HG03060 (cell line): Measurements from ENCODE around the gene PYGB.
"Not testable (repeated sequence)": the region's sequence is repeated elsewhere in the genome, so short reads cannot be mapped to it uniquely, and the experiment has no call there.

Experiments
- ATAC-seq: cut with Tn5 transposase; IDR thresholded peaks from one replicate; pipeline ENCODE4 v1.9.1; 2021; ENCODE audit warnings: low read depth, moderate number of reproducible peaks; ENCODE audit not compliant: unreplicated experiment

Gene PYGB

GRCh38 chr20:25323496-25324246 lies 75.8 kb downstream of the PYGB start:
- ATAC-seq = no peak

DNA sequence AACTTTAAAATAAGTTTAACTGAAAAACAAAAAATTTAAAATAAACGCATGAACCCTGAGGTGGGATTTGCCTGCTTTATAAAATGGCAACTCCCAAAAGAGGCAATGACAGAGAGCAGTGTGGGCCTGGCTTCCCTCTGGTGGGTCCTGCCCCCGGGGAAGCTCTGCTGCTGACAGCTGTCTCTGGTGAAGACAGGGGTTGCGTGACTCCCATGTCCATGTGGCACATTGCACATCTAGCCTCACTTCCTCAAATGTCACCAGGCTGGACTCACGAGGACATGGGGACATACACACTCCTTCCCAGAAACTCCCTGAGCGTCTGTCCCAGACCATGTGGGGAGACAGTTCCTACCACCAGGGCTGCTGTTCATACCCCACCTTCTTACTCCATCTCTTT lies 76.5 kb downstream of the PYGB start:
- no peak for ATAC-seq

GRCh38 chr20:25325073-25325472 lies 77.2 kb downstream of the PYGB start:
- no peak for ATAC-seq

DNA sequence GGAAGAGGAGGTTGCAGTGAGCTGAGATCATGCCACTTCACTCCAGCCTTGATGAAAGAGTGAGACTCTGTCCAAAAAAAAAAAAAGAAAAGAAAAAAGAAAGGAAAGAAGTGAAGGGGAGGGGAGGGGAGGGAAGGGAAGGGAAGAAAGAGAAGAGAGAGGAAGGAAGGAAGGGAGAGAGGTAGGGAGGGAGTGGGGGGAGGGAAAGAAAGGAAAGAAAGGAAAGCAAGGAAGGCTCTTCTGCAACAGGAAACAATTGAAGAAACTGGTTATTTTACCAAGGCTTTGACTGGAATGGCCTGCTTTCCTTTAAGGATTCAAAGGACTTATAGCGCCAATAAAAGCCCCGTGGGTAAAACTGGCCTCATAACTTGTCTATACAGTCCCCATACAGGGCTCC lies 78.1 kb downstream of the PYGB start:
- ATAC-seq = no peak

GRCh38 chr20:25327521-25328235 lies 79.8 kb downstream of the PYGB start:
- ATAC-seq = no peak

DNA sequence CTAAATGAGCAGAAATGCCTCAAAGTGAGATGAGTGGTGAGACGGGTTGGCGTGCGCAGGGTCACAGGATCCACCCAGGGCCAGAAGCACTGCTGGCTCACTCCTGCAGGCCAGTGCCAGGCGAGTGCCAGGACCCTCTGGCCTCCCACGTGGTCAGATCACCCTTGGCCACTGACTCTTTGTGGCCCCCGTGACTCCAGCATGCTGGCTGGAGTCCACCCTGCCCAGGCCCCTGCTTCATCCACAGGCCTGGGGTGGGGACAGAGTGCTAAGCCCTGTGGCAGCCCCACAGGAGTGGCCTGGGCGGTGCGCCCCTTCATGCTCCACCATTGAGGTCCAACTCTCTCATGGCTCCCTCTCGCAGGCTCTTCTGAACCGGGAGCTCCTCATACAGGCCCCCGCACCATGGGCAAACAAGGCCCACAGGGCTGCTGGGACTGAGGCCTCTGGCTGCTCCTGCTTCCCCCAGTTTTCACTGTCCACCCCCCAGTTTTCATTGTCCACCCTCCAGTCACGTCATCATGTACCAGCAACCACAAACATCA lies 81.1 kb downstream of the PYGB start:
- no peak for ATAC-seq

GRCh38 chr20:25334972-25335371 lies 87.1 kb downstream of the PYGB start:
- not testable (repeated sequence) for ATAC-seq

DNA sequence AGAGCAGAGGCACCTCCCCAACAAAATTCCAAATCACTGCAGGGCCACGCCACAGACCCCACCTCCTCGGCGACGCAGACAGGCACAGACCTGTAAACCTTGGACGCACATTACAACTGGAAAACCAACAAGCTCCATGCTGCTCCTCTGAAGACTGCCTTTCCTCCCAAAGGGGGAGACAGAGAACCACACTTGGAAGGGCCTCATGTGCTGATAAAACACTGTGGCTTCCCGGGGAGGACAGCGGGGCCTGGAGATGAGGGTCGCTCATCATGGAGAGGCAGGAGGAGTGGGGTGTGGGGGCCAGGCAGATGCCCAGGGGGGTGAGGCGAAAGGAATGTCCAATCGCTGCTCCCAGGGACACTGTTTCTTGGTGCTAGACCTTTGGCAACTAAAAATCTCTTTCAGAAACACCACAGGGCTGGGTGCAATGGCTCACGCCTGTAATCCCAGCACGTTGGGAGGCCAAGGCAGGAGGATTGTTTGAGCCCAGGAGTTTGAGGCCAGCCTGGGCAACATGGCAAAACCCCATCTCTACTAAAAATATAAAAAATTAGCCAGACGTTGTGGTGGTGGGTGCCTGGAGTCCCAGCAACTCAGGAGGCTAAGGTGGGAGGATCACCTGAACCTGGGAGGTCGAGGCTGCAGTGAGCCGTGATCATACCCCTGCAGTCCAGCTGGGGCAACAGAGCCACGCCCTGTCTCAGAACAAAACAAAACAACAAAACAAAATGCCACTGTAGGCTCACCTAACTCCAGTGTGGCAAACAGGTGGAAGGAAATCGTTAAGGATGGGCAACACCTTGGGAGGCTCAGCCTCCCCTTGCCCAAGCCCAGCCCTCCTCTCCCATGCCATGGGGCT lies 88.9 kb downstream of the PYGB start:
- no peak for ATAC-seq

DNA sequence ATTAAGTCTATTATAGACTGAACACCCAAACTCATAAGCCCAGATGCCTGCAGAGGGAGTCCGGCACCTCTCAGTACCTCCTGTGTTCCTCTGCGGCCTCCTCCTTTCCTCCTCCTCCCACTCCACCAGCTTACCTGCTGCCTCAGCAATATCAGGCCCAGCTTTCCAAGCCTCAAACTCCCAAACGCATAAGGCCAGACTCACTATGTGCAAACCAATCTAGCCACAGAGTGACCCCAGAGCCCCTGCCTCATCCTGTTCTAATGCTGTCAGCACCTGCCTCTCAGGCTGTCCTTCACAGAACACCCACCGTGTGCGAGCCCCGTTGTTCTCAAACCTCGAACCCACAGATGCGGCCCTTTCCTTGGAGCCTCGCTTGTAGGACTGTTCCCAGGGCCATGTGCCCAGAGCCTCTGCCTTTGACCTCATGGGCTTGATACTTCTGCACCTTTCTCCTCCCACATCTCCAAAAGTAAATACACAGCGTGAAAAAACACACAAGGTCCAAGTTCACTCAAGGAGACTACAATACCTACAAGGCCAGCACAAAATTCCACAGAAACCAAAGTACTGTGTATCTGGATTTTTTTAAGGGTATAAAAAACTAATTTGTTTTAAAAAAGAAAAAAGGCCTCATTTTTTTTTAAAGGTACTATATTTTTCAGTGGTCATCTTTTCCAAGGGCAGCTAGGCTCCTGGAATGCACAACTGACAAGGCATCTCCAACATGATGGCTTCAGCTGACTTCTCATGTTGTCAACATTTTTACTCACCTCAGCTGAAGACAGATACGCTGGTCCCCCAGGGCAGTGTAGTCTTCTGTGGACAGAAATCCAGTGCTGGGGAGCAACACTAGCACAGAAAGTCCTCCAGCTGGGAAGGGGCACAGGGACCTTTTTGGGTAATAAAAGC lies 90.5 kb downstream of the PYGB start:
- no peak for ATAC-seq

GRCh38 chr20:25339608-25340007 lies 91.7 kb downstream of the PYGB start:
- ATAC-seq = no peak

DNA sequence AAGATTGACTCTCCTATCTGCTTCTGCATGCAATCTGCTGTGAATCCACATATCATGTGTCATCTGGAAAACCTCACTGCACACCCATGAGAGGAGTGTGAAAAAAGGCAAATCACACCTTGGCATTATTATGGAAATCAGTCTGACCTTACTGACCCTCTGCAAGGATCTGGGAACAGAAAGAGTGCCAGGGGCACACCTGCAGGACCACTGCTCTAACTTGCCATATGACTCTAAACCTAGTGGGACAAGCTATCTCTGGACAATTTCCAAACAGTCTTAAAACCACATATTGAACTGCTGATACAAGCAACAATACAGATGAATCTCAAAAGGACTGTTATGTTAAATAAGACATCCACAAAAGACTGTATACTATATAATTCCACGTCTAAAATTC lies 92.5 kb downstream of the PYGB start:
- no peak for ATAC-seq

DNA sequence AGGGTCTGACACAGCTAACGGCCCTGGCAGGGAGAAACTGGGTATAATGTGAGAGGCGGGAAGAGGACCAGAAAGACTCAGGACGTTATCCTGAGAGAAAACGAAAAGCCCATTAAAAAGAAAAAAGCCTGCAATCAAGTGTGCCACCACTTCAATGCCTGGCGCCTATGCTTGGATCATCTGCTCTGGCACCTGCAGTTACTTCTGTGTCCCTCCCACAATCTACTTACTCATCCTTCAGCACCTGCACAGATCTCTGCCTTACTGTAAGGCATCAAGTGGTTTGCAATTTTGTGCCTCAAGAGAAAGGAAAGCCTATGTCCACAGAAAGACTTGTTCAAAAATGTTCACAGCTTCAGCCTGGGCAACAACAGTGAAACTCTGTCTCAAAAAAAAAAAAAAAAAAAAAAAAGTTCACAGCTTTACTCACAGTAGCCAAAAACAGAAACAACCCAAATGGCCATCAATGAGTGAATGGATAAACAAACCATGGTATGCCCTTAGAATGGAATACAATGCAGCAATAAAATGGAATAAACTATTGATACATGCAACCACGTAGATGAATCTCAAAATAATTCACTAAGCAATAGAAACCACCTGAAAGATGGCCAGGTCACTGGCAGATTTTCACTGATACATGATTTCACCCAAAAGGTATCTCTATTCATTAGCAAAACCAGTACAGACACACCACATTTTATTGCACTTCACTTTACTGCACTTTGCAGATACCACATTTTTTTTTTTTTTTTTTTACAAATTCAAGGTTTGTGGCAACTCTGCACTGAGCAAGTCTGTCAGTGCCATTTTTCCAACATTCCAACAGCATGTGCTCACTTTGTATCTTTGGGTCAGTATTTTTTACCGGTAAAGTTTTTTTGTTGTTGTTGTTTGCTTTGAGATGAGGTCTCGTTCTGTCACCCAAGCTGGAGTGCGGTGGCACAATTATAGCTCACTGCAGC lies 94.1 kb downstream of the PYGB start:
- no peak for ATAC-seq

DNA sequence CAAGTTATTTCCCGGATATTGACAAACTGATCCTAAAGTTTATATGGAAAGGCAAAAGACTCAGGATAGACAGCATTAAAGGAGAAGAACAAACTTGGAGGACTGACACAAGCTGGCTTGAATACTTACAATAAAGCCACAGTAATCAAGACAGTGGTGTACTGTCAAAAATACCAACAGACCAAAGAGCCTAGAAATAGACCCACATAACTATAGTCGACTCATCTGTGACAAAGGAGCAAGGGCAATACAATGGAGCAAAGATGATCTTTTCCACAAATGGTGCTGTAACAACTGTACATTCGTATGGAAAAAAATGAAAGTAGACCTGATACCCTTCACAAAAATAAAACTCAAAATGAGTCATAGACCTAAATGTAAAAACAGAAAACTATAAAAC lies 96.7 kb downstream of the PYGB start:
- no peak for ATAC-seq

DNA sequence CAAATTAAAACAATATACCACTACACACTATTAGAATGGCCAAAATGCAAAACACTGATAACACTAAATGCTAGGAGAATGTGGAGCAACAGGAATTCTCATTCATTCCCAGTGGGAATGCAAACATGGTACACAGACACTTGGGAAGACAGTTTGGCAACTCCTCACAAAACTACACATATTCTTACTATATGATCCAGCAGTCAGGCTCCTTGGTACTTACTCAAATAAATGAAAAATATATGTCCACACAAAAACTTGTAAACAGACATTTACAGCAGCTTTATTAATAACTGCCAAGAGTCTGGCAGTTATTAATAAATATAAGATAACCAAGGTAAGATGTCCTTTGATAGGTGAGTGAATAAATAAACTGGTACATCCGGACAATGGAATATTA lies 97.8 kb downstream of the PYGB start:
- no peak for ATAC-seq

GRCh38 chr20:25346349-25346748 lies 98.5 kb downstream of the PYGB start:
- no peak for ATAC-seq
